22Rv1 (cell line): ENCODE results near the gene BABAM2.

Experiments
- H3K27ac ChIP-seq: fragments of 450-650 bp; 2 replicates; pipeline ENCODE4 v1.5.1; 2017
- ZFX ChIP-seq: fragments of 450-650 bp; IDR thresholded peaks from 2 replicates; pipeline ENCODE4 v1.6.1; 2017; ENCODE audit warnings: antibody characterized with exemption, borderline replicate concordance
- TF ChIP-seq, protein P1 (sequence below): fragments of 450-650 bp; IDR thresholded peaks from 2 replicates; pipeline ENCODE4 v1.5.1; 2017; ENCODE audit warnings: mild to moderate bottlenecking

Gene BABAM2

GRCh38 chr2:27921880-27922547, 31.5 kb downstream of the BABAM2 start:
- TF ChIP-seq, protein P1, sequence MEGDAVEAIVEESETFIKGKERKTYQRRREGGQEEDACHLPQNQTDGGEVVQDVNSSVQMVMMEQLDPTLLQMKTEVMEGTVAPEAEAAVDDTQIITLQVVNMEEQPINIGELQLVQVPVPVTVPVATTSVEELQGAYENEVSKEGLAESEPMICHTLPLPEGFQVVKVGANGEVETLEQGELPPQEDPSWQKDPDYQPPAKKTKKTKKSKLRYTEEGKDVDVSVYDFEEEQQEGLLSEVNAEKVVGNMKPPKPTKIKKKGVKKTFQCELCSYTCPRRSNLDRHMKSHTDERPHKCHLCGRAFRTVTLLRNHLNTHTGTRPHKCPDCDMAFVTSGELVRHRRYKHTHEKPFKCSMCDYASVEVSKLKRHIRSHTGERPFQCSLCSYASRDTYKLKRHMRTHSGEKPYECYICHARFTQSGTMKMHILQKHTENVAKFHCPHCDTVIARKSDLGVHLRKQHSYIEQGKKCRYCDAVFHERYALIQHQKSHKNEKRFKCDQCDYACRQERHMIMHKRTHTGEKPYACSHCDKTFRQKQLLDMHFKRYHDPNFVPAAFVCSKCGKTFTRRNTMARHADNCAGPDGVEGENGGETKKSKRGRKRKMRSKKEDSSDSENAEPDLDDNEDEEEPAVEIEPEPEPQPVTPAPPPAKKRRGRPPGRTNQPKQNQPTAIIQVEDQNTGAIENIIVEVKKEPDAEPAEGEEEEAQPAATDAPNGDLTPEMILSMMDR, result no peak
- TF ChIP-seq ZFX, result no peak
- no peak overlapping the region for H3K27ac ChIP-seq

DNA sequence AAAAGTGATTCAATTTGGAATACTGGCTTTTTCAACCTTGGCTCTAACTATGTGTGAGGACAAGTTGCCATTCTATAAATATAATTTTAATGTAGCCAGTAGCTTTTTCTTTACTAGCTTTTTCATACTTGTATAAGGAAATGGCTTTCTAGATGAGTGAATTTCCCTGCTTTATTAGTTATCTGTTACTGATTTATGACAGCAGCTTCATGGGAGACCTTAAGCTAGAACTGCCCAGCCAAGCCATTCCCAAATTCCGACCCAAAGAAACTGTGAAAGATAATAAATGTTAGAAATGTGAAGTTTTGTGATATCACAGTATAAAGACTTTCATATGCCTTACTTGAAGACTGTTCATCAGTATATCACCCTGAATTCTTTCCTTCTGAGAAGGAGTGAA, 32.3 kb downstream of the BABAM2 start:
- TF ChIP-seq ZFX, result no peak
- TF ChIP-seq, protein P1, result no peak
- no peak overlapping the region for H3K27ac ChIP-seq

GRCh38 chr2:27925766-27926472, 35.4 kb downstream of the BABAM2 start:
- TF ChIP-seq, protein P1, result no peak
- no peak for TF ChIP-seq ZFX
- no peak overlapping the region for H3K27ac ChIP-seq

GRCh38 chr2:27929916-27930486, 39.5 kb downstream of the BABAM2 start:
- TF ChIP-seq ZFX, result no peak

DNA sequence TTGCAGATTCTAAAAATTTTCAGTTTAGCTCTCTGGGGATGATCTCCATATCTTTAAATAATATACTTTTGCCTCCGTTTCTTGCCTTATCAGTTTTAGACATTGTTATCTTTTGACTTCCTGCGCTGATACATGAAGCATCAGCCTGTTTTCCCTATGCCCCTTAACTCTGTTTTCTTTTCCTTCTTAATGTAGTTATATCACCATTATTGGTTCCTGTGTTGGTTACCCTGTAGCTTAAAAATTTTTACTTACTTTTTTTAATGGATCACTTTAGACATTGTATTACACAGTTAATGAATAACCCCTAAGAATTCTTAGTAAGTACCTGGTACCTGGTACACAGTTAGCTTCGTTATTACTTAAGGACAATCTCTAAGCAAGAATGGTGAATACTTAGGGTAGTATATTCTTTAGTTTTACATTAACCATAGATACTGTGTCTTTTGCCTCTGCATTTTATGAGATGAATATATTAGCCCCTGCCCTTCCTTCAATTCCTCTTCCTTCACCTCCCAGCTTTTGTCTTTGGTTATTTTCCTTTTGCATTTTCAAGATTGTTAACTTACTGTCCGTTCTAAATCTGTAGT, 40.9 kb downstream of the BABAM2 start:
- TF ChIP-seq, protein P1, result no peak
- no peak for TF ChIP-seq ZFX
- no peak overlapping the region for H3K27ac ChIP-seq

More at GRCh38 chr2:27929916-27930486, 39.5 kb downstream of the BABAM2 start:
- H3K27ac ChIP-seq, result no peak overlapping the region

DNA sequence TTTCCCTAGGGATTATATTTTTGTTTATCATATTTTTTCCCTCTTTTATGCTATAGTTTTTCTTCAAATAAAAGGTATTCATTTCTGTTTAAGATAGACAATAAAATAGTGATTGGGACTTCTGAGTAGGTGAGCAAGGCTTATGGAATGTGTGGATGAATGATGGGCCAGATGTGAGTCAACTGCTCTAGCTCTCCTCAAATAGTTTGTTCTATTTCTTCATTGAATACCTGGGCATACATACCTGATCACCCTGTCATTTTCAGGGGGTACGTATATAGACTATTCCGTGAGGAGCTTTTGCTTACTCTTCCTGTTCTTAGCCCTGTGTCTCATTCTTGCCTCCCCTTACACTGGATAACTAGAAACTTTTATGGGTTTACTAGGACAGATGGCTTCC, 41.9 kb downstream of the BABAM2 start:
- H3K27ac ChIP-seq, result no peak overlapping the region
- TF ChIP-seq, protein P1, result no peak
- TF ChIP-seq ZFX, result no peak

DNA sequence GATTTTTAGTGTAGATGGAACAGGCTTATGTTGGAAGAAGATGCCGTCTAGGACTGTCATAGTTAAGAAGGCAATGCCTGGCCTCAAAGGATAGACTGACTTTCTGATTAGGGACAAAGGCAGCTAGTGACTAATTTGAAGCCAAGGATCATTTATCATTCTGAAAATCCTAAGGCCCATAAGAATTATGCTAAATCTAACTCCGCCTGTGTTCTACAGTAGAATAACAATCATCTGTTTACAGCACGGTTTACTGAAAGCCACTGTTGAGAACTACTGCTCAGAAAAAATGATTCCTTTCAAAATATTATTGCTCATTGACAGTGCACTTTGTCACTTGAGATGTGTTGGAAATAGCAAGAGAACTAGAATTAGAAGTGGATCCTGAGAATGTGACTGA, 44.5 kb downstream of the BABAM2 start:
- TF ChIP-seq, protein P1, result no peak
- no peak for TF ChIP-seq ZFX
- H3K27ac ChIP-seq, result no peak overlapping the region
